Measurements from ENCODE around the gene SPECC1L. TPM values are rescaled to one million over a fixed set of nuclear protein-coding genes. Genes with fewer than 3 reads are reported as not detected.

The SPECC1L gene
- total RNA-seq, 1 donor from 2014 or later: 25.0 TPM

DNA sequence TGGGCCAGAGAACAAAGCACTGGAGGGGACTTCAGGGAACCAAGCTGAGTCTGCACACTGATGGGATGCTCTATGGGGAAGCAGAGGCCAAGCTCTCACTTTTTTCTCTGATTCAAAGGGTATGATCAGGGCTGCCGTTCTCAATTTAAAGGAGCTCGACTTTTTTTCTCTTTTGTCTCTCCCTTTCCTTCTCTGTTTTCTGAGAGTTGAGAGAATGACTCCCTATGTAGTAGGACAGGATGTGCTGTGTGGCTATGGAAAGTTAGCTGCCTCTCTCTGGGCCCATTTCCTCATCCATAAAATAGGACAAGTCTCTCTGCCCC, 164.7 kb downstream of the SPECC1L start:
- FAIRE-seq: no peak
- H3K36me3 ChIP-seq (ENCODE audit: control insufficient read depth, insufficient read depth, low read length): no peaks in the 10 kb centered on the region
- H3K4me3 ChIP-seq (ENCODE audit: low read depth, low read length): no peak overlapping the region
- no peak for DNase-seq (ENCODE audit: low read depth)
- TF ChIP-seq, protein P1, sequence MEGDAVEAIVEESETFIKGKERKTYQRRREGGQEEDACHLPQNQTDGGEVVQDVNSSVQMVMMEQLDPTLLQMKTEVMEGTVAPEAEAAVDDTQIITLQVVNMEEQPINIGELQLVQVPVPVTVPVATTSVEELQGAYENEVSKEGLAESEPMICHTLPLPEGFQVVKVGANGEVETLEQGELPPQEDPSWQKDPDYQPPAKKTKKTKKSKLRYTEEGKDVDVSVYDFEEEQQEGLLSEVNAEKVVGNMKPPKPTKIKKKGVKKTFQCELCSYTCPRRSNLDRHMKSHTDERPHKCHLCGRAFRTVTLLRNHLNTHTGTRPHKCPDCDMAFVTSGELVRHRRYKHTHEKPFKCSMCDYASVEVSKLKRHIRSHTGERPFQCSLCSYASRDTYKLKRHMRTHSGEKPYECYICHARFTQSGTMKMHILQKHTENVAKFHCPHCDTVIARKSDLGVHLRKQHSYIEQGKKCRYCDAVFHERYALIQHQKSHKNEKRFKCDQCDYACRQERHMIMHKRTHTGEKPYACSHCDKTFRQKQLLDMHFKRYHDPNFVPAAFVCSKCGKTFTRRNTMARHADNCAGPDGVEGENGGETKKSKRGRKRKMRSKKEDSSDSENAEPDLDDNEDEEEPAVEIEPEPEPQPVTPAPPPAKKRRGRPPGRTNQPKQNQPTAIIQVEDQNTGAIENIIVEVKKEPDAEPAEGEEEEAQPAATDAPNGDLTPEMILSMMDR (IDR thresholded peaks at IDR 0.05; ENCODE audit: insufficient read depth, low read length, severe bottlenecking): no peak
- H3K27me3 ChIP-seq (ENCODE audit: control insufficient read depth, insufficient read depth, low read length): no peaks in the 10 kb centered on the region

DNA sequence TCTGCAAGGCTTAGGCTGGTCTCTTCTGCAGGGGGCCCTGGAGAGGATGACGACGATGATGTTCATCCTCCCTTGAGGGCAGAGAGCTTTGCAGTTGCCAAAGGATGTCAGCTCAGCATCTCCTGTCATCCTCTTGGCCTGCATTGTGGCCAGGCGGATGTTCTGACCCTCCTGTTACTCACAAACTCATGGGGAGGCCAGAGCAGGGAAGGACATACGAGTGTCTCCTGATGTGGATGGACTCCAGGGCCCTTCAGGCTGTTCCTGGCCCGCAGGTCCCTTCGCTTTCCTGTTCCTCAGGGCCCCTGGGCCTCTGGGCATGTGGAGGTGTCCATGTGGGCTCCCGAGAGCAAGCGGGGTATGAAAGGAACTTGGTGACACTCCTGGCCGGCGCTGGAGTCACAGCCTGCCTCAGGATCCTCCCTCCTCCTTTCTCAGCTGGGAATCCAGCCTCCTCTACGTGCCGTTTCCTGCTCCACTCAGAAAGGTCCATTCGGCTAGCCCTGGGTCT, 165.3 kb downstream of the SPECC1L start:
- FAIRE-seq (no peak), DNase-seq (ENCODE audit: low read depth) (no peak)
- H3K36me3 ChIP-seq (ENCODE audit: control insufficient read depth, insufficient read depth, low read length): no peaks in the 10 kb centered on the region
- TF ChIP-seq, protein P1 (IDR thresholded peaks at IDR 0.05; ENCODE audit: insufficient read depth, low read length, severe bottlenecking): no peak
- no peak overlapping the region for H3K4me3 ChIP-seq (ENCODE audit: low read depth, low read length)
- no peaks in the 10 kb centered on the region for H3K27me3 ChIP-seq (ENCODE audit: control insufficient read depth, insufficient read depth, low read length)

DNA sequence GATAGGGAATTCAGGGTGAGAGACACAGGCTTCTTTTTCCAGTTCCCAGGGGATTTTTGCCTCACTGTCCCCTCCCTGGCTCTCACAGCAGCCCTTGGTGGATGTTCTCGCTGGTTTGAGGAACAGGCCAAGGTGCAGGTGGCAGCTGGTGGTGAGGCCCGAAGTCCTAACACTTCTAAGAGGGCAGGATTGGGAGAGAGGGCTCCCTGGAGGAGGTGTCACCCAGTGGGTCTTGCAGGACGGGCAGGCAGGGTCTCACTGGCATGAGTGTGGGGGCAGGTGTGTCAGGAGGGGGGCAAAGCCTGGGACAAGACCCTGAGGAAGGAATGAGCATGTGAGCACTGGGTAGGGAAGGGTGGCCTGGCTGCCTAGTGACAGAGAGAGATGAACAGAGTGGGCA, 165.9 kb downstream of the SPECC1L start:
- Histone ChIP-seq H3K27me3 (ENCODE audit: control insufficient read depth, insufficient read depth, low read length) (no peaks in the 10 kb centered on the region), H3K4me3 (ENCODE audit: low read depth, low read length) (no peak overlapping the region), H3K36me3 (ENCODE audit: control insufficient read depth, insufficient read depth, low read length) (no peaks in the 10 kb centered on the region)
- FAIRE-seq: no peak
- DNase-seq (ENCODE audit: low read depth): no peak
- TF ChIP-seq, protein P1 (IDR thresholded peaks at IDR 0.05; ENCODE audit: insufficient read depth, low read length, severe bottlenecking): no peak

DNA sequence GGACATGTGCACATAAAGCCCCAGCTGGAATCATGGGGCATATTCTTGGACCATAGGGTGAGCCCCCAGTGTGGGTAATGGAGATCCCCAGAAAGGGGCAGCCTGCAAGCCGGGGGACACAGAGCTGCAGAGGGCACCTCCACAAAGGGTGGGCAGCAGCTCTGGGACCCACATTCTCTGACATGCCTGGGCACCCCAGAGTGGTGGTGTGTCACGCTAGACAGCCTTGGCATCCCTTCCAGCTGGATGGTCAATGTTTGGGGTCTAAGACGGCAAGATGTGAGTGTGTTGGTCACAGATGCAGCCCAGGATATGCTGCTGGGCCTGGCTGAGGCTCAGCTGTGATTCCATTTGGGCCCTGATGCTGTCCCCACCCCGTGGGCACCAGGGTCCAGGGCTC, 166.5 kb downstream of the SPECC1L start:
- Histone ChIP-seq H3K4me3 (ENCODE audit: low read depth, low read length) (no peak overlapping the region), H3K36me3 (ENCODE audit: control insufficient read depth, insufficient read depth, low read length) (no peaks in the 10 kb centered on the region), H3K27me3 (ENCODE audit: control insufficient read depth, insufficient read depth, low read length) (no peaks in the 10 kb centered on the region)
- DNase-seq (ENCODE audit: low read depth) (no peak), FAIRE-seq (no peak)
- TF ChIP-seq, protein P1 (IDR thresholded peaks at IDR 0.05; ENCODE audit: insufficient read depth, low read length, severe bottlenecking): no peak

DNA sequence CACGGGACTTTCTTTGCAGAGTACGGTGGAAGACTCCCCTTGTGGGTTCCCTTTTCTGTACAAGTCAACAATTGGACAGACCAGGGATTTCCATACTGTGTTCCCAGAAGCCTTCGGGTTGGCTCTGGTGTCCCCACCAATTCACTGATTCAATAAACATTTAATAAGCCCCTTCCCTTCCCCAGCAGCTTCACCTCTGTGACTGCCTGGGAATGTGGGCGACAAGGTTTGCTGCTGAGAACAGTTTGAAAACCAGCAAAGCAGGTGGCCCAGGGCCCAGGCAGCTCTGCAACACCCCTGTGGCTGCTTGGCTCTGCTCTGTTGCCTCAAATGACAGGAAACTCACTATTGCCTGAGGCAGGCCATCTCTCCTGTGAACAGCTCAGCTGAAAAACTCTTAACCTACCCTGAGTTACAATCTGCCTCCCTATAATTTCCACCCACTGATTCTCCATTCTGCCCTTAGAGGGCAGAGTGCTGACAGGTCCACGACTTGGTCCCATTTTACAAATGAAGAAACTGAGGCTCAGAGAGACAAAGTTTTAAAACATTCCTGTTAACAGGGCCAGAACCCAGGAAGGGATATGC, 167.2 kb downstream of the SPECC1L start:
- Histone ChIP-seq H3K36me3 (ENCODE audit: control insufficient read depth, insufficient read depth, low read length) (no peaks in the 10 kb centered on the region), H3K4me3 (ENCODE audit: low read depth, low read length) (no peak overlapping the region), H3K27me3 (ENCODE audit: control insufficient read depth, insufficient read depth, low read length) (no peaks in the 10 kb centered on the region)
- FAIRE-seq (no peak), DNase-seq (ENCODE audit: low read depth) (peak; percentile 39)
- TF ChIP-seq, protein P1 (IDR thresholded peaks at IDR 0.05; ENCODE audit: insufficient read depth, low read length, severe bottlenecking): peak; percentile 14

DNA sequence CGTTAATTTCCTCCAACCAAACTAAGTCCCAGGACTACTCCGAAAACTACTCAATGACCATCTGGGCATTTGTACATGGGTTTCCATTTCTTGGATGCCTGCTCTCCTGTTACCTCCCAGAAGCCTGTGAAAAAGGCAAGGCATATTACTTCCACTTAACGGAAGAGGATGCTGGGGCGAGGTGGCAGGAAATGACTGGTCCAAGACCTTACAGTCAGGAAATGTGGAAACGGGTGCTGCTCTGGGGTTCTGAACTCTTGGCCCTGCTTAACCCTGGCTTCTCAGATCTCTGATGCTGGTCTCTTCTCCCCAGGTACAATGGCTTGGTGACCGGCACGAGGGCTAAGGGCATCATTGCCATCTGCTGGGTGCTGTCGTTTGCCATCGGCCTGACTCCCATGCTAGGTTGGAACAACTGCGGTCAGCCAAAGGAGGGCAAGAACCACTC, 169.7 kb downstream of the SPECC1L start:
- Histone ChIP-seq H3K4me3 (ENCODE audit: low read depth, low read length) (no peak overlapping the region), H3K36me3 (ENCODE audit: control insufficient read depth, insufficient read depth, low read length) (no peaks in the 10 kb centered on the region), H3K27me3 (ENCODE audit: control insufficient read depth, insufficient read depth, low read length) (no peaks in the 10 kb centered on the region)
- DNase-seq (ENCODE audit: low read depth): no peak
- TF ChIP-seq, protein P1 (IDR thresholded peaks at IDR 0.05; ENCODE audit: insufficient read depth, low read length, severe bottlenecking): no peak
- no peak for FAIRE-seq

Data from bronchial epithelial cell (primary cell).